Stimulated activated CD8-positive, alpha-beta memory T cell treated with anti-CD3 and anti-CD28 coated beads, Interleukin-12 subunit alpha, Interleukin-12 subunit beta, amount 100 ng/mL, for 4 hours (primary cell): Measurements from ENCODE around the gene ARHGAP23.
A peak's percentile ranks its signal among the peaks of the same experiment; 100 is the strongest.

Experiments used
- DNase-seq: peaks from one replicate; pipeline ENCODE4 v3.0.0-alpha.2; 2020; ENCODE audit warnings: low read depth

The ARHGAP23 gene

DNA sequence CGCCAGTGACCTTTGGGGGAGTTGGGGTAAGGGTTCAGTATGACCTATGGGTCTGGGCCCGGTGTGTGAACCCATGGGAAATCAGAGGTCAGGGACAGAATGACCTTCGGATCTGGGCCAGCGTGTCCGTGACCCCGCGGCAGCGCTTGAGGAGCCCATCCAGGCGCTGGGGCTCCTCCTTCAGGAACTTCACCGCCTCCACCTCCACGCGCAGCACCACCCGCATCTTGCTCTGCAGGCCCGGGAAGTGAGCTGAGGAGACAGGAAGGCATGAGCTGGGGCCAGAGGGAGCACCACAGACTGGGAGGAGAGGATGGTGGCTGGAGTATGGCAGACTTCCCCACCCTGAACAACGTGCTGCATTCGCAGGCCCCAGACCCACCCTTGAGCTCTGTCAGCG, 124.1 kb downstream of the ARHGAP23 start:
- no peak for DNase-seq

DNA sequence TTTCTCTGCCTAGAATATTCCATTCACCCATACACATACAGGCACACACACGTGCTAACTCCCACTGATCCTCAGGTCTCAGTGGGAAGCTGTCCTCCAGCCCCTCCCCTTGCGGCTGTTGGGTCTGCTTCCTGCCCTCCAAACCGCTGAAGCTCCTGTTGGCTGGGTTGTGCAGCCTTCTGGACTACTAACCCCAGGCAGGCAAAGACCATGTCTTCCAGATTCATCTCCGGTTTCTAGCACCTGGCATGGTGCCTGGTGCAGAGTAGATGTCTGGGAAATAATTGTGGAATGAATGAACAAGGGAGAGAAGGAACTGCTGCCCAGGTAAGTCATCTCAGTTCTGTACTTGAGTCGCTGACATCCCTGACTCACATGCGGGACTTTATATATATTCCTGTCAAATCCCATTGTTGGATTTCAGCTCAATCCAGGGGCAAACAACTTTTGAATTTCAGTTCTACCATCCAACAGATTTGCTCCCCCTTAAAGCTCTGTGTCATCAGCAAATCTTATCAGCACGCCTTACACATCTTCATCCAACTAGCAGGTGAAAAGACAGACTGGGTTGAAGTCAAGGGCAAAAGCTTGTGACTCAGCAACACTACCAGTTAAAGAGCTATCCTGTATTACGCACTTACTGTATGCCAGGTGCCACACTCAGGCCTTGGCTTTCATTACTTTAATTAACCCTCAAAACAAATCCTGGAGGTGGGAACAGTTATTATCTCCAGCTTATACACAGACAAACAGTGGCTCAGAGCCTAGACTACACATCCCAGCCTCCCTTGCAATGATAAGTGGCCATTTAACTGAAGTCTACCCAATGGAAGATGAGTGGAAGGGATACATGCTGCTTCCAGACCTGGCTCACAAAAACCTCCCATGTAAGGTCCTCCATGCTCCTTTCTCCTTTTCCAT, 126.4 kb downstream of the ARHGAP23 start:
- DNase-seq, result no peak

DNA sequence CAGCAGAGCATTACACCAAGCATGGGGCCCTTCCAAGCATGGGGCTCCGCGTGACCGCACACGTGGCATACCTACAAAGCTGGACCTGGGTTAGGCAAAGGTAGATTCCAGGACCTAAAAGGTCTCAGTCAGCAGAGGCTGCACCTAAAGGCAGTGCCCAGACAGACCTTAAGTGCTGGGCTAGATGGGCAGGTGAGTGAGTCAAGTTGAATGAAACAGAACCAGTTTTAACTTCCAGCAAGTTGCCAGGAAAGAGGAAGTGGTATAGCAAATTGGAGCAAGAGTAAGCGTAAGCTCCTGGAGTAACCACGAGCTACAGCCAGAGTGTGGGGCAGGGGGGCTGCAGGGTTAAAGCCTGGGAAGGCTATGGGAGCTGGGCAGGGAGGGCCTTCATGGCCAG, 128.0 kb downstream of the ARHGAP23 start:
- no peak for DNase-seq

DNA sequence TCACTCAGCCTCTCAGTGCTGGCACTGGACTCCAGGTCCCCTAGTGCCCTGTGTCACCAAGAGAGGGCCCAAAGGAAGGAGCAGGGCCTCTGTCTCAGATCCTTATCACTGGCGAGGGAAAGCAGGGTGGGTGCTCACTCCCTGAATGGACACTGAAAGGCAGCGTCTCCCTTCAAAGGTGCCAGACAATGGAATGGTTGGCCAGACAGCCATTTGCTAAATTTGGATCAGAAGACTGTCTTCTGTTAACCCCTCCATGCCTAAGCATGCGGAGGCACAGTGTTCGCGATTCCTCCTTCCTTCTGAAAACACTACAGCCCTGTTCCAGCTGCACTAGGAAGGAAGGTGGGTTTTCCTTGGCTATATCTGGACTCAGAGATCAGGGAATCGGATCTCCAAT, 129.1 kb downstream of the ARHGAP23 start:
- DNase-seq, result no peak

DNA sequence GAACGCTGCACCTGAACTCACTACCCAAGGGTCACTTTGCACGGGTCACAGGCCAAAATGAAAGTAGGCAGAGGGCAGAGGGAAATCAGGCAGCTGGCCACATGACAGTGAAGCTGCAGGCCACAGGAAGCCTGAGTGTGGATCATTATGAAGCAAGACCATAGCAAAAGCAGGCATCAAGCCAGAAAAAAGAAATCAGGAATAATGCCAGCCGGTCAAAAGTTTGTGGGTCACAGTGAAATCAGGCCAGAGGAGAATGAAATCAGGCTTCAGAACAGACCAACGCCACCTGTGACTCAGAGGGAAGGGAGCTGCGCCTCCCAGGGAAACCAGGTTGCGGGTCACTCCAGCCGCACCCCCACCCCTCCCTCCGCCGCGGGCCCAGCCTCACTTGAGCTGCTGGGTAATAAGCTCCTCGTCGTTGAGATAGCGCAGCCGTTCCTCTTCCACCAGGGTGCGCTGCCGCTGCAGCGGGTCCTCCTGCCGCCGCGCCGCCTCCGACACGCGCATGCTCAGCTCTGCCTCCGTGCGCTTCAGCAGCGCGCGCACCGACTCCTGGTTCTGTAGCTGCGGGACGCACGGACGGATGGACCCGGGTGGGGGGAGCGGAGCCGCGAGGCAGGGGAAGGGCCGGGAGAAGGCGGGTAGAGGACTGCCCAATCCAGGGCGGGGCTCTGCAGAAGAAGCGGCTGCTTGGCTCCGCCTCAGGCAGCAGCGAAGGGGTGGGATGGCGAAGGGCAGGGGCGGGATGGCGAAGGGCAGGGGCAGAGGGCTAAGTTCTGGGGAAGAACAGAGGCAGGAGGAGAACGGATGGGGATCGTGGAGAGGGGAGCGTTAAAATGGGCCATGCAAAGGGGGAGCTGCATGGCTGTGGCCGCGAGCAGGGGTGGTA, 129.8 kb downstream of the ARHGAP23 start:
- DNase-seq, result peak; percentile 79

DNA sequence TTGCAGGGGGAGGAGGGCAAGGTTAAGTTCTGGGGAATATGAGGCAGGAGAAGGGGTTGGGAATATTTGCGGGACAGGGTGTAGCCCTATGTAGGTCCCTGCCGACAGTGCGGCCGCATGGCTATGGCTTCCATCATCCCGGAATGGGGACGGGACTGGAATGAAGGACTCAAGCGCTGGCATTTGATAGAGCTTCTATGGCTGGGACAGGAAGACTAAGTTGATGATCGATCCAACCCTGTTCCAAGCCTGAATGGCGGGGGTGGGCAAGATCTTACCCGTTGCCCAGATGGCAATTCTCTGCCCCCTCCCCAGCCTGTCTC, 130.4 kb downstream of the ARHGAP23 start:
- DNase-seq, result peak; percentile 28

DNA sequence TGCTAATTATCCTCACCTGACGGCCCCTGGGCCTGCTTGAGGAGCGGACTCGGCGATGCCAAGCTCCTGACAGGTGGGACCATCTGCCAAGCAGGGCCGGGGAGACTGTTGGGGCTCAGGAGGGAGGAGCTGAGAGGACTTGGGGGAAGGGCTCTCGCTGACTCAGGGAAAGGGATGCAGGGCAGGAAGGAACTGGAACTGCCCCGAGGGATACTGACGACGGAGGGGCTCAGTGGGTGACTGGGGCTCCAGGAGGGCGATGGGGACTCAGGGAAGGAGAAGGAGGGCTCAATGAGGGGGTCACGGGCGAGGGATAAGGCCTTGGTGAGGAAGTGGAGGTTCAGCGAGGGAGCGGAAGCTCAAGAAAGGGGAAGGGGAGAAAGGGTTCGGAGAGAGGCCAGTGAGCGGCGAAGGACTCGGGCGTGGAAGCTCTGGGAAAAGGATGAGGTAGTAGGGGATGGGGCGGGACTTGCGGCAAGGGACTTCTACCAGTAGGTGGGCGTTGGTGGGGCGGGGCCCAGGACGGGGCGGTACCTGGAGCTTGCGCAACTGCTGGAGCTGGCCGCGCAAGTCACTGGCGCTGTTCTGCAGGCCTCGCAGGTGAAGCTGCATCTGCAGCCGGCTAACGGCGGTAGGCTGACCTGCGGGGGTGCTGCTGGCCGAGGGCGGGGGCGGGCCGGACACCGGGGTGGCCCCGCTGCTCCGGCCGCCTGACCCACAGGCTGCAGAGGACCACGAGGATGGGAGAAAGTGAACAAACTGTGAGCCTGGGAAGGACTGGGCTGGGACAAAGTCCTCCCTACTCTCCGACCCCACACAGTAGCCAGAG, 131.0 kb downstream of the ARHGAP23 start:
- peak; percentile 83 for DNase-seq

DNA sequence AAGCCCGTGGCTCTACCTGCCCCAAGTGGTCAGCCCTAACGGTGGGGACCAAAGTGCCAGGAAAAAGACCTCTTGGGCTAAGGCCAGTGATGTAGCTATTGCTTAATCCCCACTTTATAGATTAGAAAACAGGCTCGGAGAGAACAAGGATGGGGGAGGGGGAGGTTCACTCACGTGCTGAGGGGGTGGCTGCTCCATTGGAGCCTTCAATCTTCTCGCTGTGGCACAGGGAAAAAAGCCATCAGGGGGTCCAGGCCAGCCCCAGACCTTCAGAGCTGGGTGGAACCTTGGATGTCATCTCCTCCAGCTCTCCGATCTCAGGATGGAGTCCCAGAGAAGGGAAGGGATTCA, 131.6 kb downstream of the ARHGAP23 start:
- DNase-seq, result no peak

DNA sequence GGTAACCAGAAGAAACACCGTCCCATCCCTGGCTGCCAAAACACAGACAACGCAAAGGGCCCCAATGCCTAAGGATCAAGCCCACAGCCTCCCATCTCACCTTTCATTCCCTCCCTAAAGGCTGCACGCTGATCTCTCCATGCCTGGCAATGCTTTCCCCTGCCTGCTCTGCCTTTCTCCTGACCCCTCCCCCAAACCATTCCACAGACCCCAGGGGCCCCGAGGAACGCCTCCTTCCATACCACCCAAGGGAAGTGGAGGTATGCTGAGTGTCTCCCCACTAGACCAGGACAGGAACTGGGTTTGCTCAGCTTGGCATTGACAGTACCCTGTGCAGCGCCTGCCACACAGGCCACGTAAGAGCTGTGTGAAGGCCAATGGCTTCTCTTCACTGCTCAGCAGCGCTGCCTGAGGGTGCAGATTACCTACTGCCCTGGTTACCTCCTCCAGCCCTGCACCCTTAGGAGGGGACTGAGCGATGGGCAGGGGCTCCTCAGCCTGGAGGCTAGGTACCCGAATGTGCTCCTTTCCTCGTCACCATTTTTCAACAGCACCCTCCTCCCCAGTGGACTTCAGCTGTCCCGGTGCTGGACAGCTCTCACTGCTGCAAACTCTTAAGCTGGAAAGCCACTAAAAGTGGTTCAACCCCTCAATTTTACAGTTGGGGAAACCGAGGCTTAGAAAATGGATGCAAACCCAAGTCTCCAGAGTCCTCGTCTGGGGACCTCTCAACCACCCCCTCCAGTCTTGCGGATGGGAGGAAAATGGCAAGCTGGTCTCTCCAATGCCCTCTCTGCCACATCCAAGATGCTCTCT, 132.4 kb downstream of the ARHGAP23 start:
- DNase-seq, result no peak

DNA sequence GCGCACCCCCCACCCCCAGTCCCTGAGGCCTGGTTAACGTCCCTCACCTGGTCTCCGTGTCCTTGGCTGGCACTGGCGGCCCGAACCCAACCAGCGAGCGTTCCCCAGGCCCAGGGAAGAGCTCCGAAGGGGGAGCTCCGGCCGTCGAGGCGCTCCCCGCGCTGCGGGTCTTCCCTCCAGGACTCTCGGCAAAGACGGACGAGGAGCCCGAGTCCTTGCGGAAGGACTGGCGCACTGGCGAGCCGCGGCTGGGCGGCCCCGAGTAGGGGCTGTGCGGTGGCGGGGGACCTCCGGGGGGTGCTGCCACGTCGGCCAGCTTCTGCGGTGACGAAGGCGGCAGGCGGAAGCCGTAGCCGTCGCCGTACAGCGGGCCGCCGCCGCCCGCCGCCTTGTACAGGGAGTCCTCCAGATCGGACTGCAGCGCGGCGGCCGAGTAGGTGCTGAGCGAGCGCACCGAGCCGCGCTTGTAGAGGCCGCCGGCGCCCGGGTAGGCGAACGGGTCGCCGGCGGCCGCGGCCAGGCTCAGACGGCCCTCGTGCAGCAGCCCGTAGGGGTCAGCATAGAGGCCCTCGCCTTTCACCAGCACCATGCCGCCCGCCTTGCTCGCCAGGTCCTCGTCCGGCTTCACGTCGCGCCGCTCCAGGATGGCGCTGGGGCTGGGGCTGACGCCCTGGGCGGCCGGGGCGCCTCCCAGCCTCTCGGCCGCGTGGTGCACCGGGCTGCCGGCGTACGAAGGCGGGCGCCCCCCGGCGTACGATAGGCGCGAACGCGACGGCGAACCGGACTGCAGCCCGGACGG, 133.4 kb downstream of the ARHGAP23 start:
- no peak for DNase-seq
